MM.1S (cell line): Measurements from ENCODE around the gene MCM6.

Experiments
- DNase-seq: peaks from one replicate; pipeline ENCODE4 v3.0.0-alpha.2; 2015
- H2AFZ ChIP-seq: fragments of 300-600 bp; sonication (generic); 2 replicates; pipeline ENCODE4 v1.6.0; 2016; ENCODE audit warnings: antibody characterized with exemption, low read length
- H3F3A ChIP-seq: fragments of 300-600 bp; sonication (generic); 2 replicates; pipeline ENCODE4 v1.6.1; 2016; ENCODE audit warnings: mild to moderate bottlenecking, antibody characterized with exemption, low read length, moderate library complexity, mixed read lengths; ENCODE audit not compliant: insufficient read depth
- H3K27ac ChIP-seq: fragments of 300-600 bp; sonication (generic); 2 replicates; pipeline ENCODE4 v1.5.1; 2016; ENCODE audit warnings: mild to moderate bottlenecking, low read length
- H3K27me3 ChIP-seq: fragments of 300-600 bp; sonication (generic); replicated peaks from 2 replicates; pipeline ENCODE4 v1.6.0; 2016; ENCODE audit warnings: low read length; ENCODE audit not compliant: insufficient read depth
- H3K36me3 ChIP-seq: fragments of 300-600 bp; sonication (generic); replicated peaks from 2 replicates; pipeline ENCODE4 v1.6.1; 2016; ENCODE audit warnings: mild to moderate bottlenecking, low read length, mixed read lengths; ENCODE audit not compliant: insufficient read depth
- H3K4me1 ChIP-seq: fragments of 300-600 bp; sonication (generic); 2 replicates; pipeline ENCODE4 v1.6.1; 2016; ENCODE audit warnings: low read length, mixed read lengths
- H3K4me2 ChIP-seq: fragments of 300-600 bp; sonication (generic); 2 replicates; pipeline ENCODE4 v1.6.0; 2016; ENCODE audit warnings: low read depth, low read length
- H3K4me3 ChIP-seq: fragments of 300-600 bp; sonication (generic); 2 replicates; pipeline ENCODE4 v1.5.1; 2016; ENCODE audit warnings: low read length, mixed read lengths
- H3K79me2 ChIP-seq: fragments of 300-600 bp; sonication (generic); 2 replicates; pipeline ENCODE4 v1.6.1; 2016; ENCODE audit warnings: mixed run types, low read length, mixed read lengths
- H3K9ac ChIP-seq: fragments of 300-600 bp; sonication (generic); 2 replicates; pipeline ENCODE4 v1.6.1; 2016; ENCODE audit warnings: low read length, mixed read lengths
- H3K9me2 ChIP-seq: fragments of 300-600 bp; sonication (generic); replicated peaks from 2 replicates; pipeline ENCODE4 v1.6.1; 2016; ENCODE audit warnings: mild to moderate bottlenecking, low read length, mixed read lengths; ENCODE audit not compliant: insufficient read depth
- H3K9me3 ChIP-seq: fragments of 300-600 bp; sonication (generic); replicated peaks from 2 replicates; pipeline ENCODE4 v1.6.1; 2016; ENCODE audit warnings: mild to moderate bottlenecking, low read length, mixed read lengths; ENCODE audit not compliant: insufficient read depth
- H4K20me1 ChIP-seq: fragments of 300-600 bp; sonication (generic); 2 replicates; pipeline ENCODE4 v1.6.1; 2016; ENCODE audit warnings: mild to moderate bottlenecking, low read length, moderate library complexity, mixed read lengths; ENCODE audit not compliant: insufficient read depth
- CTCF ChIP-seq: fragments of 300-600 bp; sonication (generic); IDR thresholded peaks from 2 replicates; pipeline ENCODE4 v1.5.1; 2016; ENCODE audit warnings: antibody characterized with exemption, low read length, mixed read lengths
- EZH2 ChIP-seq: fragments of 300-600 bp; sonication (generic); optimal IDR thresholded peaks from 2 replicates; pipeline ENCODE3; 2017; ENCODE audit warnings: low read depth, mild to moderate bottlenecking, antibody characterized with exemption, low read length, mixed read lengths
- EZH2phosphoT487 ChIP-seq: fragments of 300-600 bp; sonication (generic); IDR thresholded peaks from 2 replicates; pipeline ENCODE4 v1.6.1; 2018; ENCODE audit warnings: antibody characterized with exemption, low read length

MCM6 gene

GRCh38 chr2:135862718-135863117 lies 13.5 kb downstream of the MCM6 start:
- H3K27me3 ChIP-seq = no peaks in the 10 kb centered on the region
- no peak overlapping the region for H3K27ac ChIP-seq
- no peak overlapping the region for H3K4me2 ChIP-seq
- no peaks in the 10 kb centered on the region for H3K9me2 ChIP-seq
- H3K36me3 ChIP-seq = peaks cover 13% of the 10 kb centered on the region
- 0 out of 2 replicates have a peak, but pooled peaks cover 3% of the 10 kb centered on the region for H3F3A ChIP-seq
- peaks cover 2% of the 10 kb centered on the region; the same call in 1 of the 2 replicates for H4K20me1 ChIP-seq
- no peaks in the 10 kb centered on the region for H3K4me1 ChIP-seq
- no peak for TF ChIP-seq EZH2phosphoT487
- no peak for TF ChIP-seq CTCF
- no peak for TF ChIP-seq EZH2
- no peak overlapping the region for H3K4me3 ChIP-seq
- no peak overlapping the region for H2AFZ ChIP-seq
- H3K9ac ChIP-seq = no peak overlapping the region
- no peaks in the 10 kb centered on the region for H3K9me3 ChIP-seq
- DNase-seq = no peak
- H3K79me2 ChIP-seq = peaks cover 9% of the 10 kb centered on the region; the same call in 1 of the 2 replicates

- Histone ChIP-seq H3K79me2 (peaks cover 5% of the 10 kb centered on the region), H3K9me2 (no peaks in the 10 kb centered on the region), H3K4me2 (no peak overlapping the region), H3K9me3 (no peaks in the 10 kb centered on the region), H4K20me1 (0 out of 2 replicates have a peak, but pooled peaks cover 4% of the 10 kb centered on the region), H3F3A (0 out of 2 replicates have a peak, but pooled peaks cover 1% of the 10 kb centered on the region), H3K36me3 (peaks cover 20% of the 10 kb centered on the region; the same call in 1 of the 2 replicates), H3K27ac (no peak overlapping the region), H3K9ac (no peak overlapping the region), H2AFZ (no peak overlapping the region), H3K4me3 (no peak overlapping the region), H3K27me3 (no peaks in the 10 kb centered on the region), H3K4me1 (no peaks in the 10 kb centered on the region)
- TF ChIP-seq EZH2 (no peak), CTCF (no peak), EZH2phosphoT487 (no peak)
- DNase-seq = no peak
Observed at GRCh38 chr2:135853401-135853800, 22.8 kb downstream of the MCM6 start.

- no peak overlapping the region for H3K4me2 ChIP-seq
- H3K9ac ChIP-seq = no peak overlapping the region
- H4K20me1 ChIP-seq = no peaks in the 10 kb centered on the region
- no peak overlapping the region for H2AFZ ChIP-seq
- no peaks in the 10 kb centered on the region for H3K9me3 ChIP-seq
- H3K79me2 ChIP-seq = peaks cover 8% of the 10 kb centered on the region
- DNase-seq = no peak
- no peak overlapping the region for H3K27ac ChIP-seq
- H3F3A ChIP-seq = no peaks in the 10 kb centered on the region
- no peaks in the 10 kb centered on the region for H3K9me2 ChIP-seq
- TF ChIP-seq EZH2 (no peak), CTCF (no peak), EZH2phosphoT487 (no peak)
- no peaks in the 10 kb centered on the region for H3K4me1 ChIP-seq
- no peak overlapping the region for H3K4me3 ChIP-seq
- peaks cover 16% of the 10 kb centered on the region; the same call in 1 of the 2 replicates for H3K36me3 ChIP-seq
- H3K27me3 ChIP-seq = no peaks in the 10 kb centered on the region
Observed at GRCh38 chr2:135851858-135852257, 24.4 kb downstream of the MCM6 start.
